Esophagus squamous epithelium (tissue), 5 donors: ENCODE measurements around the gene EPHA6. TPM values are rescaled to one million over a fixed set of nuclear protein-coding genes. Genes with fewer than 3 reads are reported as not detected.
"Not testable (repeated sequence)": the region's sequence is repeated elsewhere in the genome, so short reads cannot be mapped to it uniquely, and the experiment has no call there.

Experiments used
- DNase-seq: peaks from one replicate; lab custom pipeline; 2025; lab: John Stamatoyannopoulos, UW
- H3K27ac ChIP-seq, 4 donors: fragments of 200-600 bp; sonication (generic); one replicate each; pipeline ENCODE4 v1.5.1; 2016 to 2019; ENCODE audit warnings: mild to moderate bottlenecking in 1 of 4
- H3K27me3 ChIP-seq, 4 donors: fragments of 200-600 bp; sonication (generic); 1 replicate in 3 of 4; 2 replicates in 1 of 4; pipeline versions ENCODE4 v1.5.1 to v1.6.0; 2017 to 2021; ENCODE audit warnings: antibody characterized with exemption in 1 of 4
- H3K36me3 ChIP-seq, 3 donors: fragments of 200-600 bp; sonication (generic); one replicate each; pipeline ENCODE4 v1.5.1; 2016 to 2019
- H3K4me1 ChIP-seq, 3 donors: fragments of 200-600 bp; sonication (generic); one replicate each; pipeline ENCODE4 v1.5.1; 2017 to 2019
- H3K4me3 ChIP-seq, 4 donors: fragments of 200-600 bp; sonication (generic); 1 replicate in 3 of 4; 2 replicates in 1 of 4; pipeline ENCODE4 v1.5.1; 2016 to 2019; ENCODE audit warnings: mild to moderate bottlenecking in 2 of 4, moderate library complexity in 1 of 4
- H3K9me3 ChIP-seq, 3 donors: fragments of 200-600 bp; sonication (generic); one replicate each; pipeline ENCODE4 v1.5.1; 2016 to 2019
- POLR2A ChIP-seq, 4 donors: fragments of 450-650 bp; IDR thresholded peaks; one replicate each; pipeline ENCODE4 v1.6.1; 2017; ENCODE audit warnings: antibody characterized with exemption in 4 of 4, mild to moderate bottlenecking in 4 of 4, moderate library complexity in 3 of 4
- WGBS, 2 donors: methylation state at CpG; one replicate each; pipeline ENCODE4 v1.1.5; 2018; 5-methylcytosine and 5-hydroxymethylcytosine counted together
- intact Hi-C: fragments of 100-400 bp; cut with DNase I; formaldehyde crosslinking; loops from one replicate; pipeline ENCODE4 v1.15.0; 2022
- total RNA-seq, 4 donors: library from RNA; depleted of rRNA; stranded (reverse); fragments of >200 nt; gene quantifications; one replicate each; pipeline ENCODE4 v1.1.0, GENCODE V29; 2016
- TF ChIP-seq, protein P1 (sequence below), 6 experiments: fragments of 450-650 bp in 4 of 6; fragments of 200-600 bp in 2 of 6; sonication (generic) in 2 of 6; IDR thresholded peaks; one replicate each; pipeline ENCODE4 v1.5.1; 2016 to 2019; ENCODE audit warnings: antibody characterized with exemption in 6 of 6, mild to moderate bottlenecking in 4 of 6, moderate library complexity in 4 of 6
- donor health status: DM: yes; HTN: yes; CAD: no.

The EPHA6 gene
- total RNA-seq, 4 donors from 2014 or later, result 0.34 to 2.9 (median 1.5) TPM

DNA sequence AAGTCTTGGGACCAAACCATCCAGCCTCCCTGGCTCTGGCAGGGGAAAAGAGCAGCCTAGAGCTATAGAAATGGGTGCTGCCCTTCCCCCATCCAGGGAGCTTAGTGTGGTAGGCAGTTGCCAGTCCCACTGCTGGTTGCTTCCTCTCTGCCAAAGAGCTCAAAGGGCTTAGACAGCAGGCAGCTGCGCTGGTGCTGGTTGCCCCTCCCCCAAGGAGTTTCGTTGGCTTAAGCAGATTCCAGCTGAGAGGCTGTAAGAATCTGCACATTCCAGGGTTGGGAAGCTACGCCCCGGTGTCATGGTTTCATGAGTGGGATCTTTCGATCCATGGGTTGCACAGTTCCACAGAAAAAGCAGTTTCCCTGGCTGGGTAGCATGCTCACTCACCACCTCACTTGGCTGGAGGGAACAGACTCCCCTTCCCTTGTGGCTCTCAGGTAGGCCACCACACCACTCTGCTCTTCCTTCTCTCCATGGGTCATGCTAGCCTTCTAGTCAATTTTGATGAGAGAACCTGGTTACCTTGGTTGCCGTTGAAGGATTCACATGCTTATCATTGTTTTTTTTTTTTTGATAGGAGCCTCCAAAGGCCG lies 195.1 kb downstream of the EPHA6 start:
- no peaks in the 10 kb centered on the region for H3K36me3 ChIP-seq
- no peak for DNase-seq
- WGBS, 2 donors, result 78 to 96% methylated on average over 2 to 5 of the region's 7 CpGs
- H3K4me3 ChIP-seq, result no peak overlapping the region
- H3K27ac ChIP-seq, result no peak overlapping the region
- H3K4me1 ChIP-seq, result peaks cover 5 to 30% (median 6%) of the 10 kb centered on the region in 3 donors
- H3K27me3 ChIP-seq, result no peaks in the 10 kb centered on the region
- no peak for TF ChIP-seq POLR2A (IDR thresholded peaks at IDR 0.05)
- TF ChIP-seq, protein P1, sequence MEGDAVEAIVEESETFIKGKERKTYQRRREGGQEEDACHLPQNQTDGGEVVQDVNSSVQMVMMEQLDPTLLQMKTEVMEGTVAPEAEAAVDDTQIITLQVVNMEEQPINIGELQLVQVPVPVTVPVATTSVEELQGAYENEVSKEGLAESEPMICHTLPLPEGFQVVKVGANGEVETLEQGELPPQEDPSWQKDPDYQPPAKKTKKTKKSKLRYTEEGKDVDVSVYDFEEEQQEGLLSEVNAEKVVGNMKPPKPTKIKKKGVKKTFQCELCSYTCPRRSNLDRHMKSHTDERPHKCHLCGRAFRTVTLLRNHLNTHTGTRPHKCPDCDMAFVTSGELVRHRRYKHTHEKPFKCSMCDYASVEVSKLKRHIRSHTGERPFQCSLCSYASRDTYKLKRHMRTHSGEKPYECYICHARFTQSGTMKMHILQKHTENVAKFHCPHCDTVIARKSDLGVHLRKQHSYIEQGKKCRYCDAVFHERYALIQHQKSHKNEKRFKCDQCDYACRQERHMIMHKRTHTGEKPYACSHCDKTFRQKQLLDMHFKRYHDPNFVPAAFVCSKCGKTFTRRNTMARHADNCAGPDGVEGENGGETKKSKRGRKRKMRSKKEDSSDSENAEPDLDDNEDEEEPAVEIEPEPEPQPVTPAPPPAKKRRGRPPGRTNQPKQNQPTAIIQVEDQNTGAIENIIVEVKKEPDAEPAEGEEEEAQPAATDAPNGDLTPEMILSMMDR (IDR thresholded peaks at IDR 0.05), result no peak
- peaks cover 0 to 19% (median 0%) of the 10 kb centered on the region in 3 donors for H3K9me3 ChIP-seq
- intact Hi-C loops, result no loop called here

DNA sequence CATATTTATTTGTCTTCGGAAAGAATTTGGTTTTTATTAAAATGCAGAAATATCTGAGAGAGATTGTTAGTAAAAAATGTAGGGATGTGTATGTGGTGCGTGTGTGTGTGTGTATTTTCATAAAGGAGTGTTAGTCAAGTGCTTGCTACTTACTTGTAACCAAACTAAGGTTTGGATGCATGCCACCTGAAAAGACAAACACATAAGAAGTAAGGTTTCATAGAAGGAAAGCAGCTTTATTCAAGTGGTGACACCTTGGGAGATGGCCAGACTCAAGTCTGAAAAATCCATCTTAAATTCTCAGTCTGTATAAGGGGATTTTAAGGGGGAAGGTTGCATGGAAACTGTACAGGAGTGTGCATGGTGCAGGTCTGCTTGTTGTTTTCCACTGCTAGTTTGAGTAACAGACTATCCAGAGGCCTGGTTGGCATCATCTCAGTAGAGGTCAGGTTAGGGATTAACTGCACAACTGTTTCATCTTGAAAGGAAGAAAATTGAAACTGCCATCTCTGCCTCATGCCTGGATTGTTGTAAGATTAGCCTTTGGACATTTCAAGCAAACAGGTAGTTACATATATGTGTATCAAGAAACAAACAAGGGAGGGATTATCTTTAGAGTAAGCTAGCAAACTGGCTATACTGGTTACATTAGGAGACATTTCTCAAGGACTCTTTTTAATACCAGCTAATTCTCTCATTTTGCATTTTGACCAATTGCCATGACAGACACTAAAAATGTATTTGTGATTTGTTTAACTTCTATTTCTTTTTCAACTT lies 196.7 kb downstream of the EPHA6 start:
- Histone ChIP-seq H3K36me3 (no peaks in the 10 kb centered on the region), H3K4me1 (peaks cover 5 to 30% (median 6%) of the 10 kb centered on the region in 3 donors), H3K27ac (peak overlapping the region in 3 of 4 donors; percentile 30 to 42 (median 31)), H3K9me3 (peaks cover 0 to 19% (median 0%) of the 10 kb centered on the region in 3 donors), H3K4me3 (no peak overlapping the region), H3K27me3 (no peaks in the 10 kb centered on the region)
- TF ChIP-seq POLR2A (IDR thresholded peaks at IDR 0.05), result no peak
- TF ChIP-seq, protein P1 (IDR thresholded peaks at IDR 0.05), result no peak
- DNase-seq, result no peak
- WGBS, 2 donors, result 64 to 72% methylated on average over 2 of the region's 2 CpGs
- intact Hi-C loops, result no loop called here

DNA sequence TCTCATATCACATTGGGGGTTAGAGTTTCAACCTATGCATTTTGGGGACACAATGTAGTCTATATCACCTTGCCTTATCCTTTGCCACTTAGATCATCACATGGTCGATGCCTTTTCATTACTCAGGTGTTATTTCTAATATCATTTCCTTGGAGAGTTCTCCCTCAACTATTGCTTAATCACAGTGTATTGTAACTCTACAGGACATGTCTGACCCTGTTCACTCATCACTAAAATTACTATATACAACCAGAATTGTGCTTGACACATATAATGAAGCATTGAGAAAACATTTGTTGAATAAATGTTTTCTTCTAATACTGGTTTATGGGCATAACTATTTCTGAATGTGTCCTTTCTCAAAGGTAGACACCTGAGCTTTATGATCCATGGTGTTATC lies 207.4 kb downstream of the EPHA6 start:
- intact Hi-C loops, result no loop called here
- peaks cover 0 to 24% (median 3%) of the 10 kb centered on the region in 3 donors for H3K9me3 ChIP-seq
- H3K27ac ChIP-seq, result no peak overlapping the region
- H3K4me3 ChIP-seq, result no peak overlapping the region
- H3K4me1 ChIP-seq, result peaks cover 0 to 27% (median 0%) of the 10 kb centered on the region in 3 donors
- WGBS, 2 donors, result 45 to 50% methylated on average over 1 of the region's 1 CpG
- no peaks in the 10 kb centered on the region for H3K27me3 ChIP-seq
- TF ChIP-seq, protein P1 (IDR thresholded peaks at IDR 0.05), result no peak
- TF ChIP-seq POLR2A (IDR thresholded peaks at IDR 0.05), result no peak
- DNase-seq, result no peak
- H3K36me3 ChIP-seq, result no peaks in the 10 kb centered on the region

DNA sequence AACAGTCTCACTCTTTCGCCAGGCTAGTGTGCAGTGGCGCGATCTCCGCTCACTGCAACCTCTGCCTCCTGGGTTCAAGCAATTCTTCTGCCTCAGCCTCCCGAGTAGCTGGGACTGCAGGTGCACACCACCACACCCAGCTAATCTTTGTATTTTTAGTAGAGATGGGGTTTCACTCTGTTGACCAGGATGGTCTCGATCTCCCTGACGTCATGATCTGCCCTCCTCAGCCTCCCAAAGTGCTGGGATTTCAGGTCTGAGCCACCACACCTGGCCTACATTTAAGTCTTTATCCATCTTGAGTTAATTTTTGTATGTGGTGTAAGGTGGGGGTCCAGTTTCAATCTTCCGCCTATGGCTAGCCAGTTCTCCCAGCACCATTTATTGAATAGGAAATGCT lies 211.2 kb downstream of the EPHA6 start:
- H3K27me3 ChIP-seq, intact Hi-C loops, H3K36me3 ChIP-seq, H3K4me3 ChIP-seq, H3K9me3 ChIP-seq, DNase-seq, H3K27ac ChIP-seq: not testable (repeated sequence)
- WGBS, 2 donors, result 93 to 99% methylated on average over 8 of the region's 8 CpGs
- peaks cover 0 to 25% (median 0%) of the 10 kb centered on the region in 3 donors for H3K4me1 ChIP-seq

DNA sequence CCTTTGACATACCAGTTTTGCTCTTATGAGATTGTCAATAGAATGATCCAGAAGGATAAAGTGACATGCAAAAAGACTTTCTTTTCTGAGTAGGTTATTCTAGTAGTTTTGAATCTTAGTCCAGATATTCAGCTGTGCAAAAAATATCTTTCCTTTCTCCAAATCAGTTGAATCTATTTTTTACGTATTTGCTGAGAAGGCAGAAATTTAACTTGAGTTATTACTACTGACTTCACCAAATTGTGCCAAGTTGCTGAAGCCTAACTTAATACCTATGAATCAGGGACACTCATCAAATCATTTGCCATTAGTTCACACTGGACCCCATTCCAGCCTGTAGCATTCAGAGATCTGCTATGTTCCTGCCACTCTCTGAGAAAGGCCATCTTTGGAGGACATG lies 215.6 kb downstream of the EPHA6 start:
- H3K4me3 ChIP-seq, result no peak overlapping the region
- TF ChIP-seq, protein P1 (IDR thresholded peaks at IDR 0.05), result no peak
- TF ChIP-seq POLR2A (IDR thresholded peaks at IDR 0.05), result no peak
- H3K9me3 ChIP-seq, result peaks cover 0 to 4% (median 0%) of the 10 kb centered on the region in 3 donors
- no peak for DNase-seq
- no peaks in the 10 kb centered on the region for H3K4me1 ChIP-seq
- no peak overlapping the region for H3K27ac ChIP-seq
- 71 to 90% methylated on average over 1 of the region's 1 CpG for WGBS, 2 donors
- intact Hi-C loops, result no loop called here
- H3K36me3 ChIP-seq, result no peaks in the 10 kb centered on the region
- H3K27me3 ChIP-seq, result no peaks in the 10 kb centered on the region
